ENCODE results near the gene RIOK1.
"Not testable (repeated sequence)": the region's sequence is repeated elsewhere in the genome, so short reads cannot be mapped to it uniquely, and the experiment has no call there.

The RIOK1 gene

DNA sequence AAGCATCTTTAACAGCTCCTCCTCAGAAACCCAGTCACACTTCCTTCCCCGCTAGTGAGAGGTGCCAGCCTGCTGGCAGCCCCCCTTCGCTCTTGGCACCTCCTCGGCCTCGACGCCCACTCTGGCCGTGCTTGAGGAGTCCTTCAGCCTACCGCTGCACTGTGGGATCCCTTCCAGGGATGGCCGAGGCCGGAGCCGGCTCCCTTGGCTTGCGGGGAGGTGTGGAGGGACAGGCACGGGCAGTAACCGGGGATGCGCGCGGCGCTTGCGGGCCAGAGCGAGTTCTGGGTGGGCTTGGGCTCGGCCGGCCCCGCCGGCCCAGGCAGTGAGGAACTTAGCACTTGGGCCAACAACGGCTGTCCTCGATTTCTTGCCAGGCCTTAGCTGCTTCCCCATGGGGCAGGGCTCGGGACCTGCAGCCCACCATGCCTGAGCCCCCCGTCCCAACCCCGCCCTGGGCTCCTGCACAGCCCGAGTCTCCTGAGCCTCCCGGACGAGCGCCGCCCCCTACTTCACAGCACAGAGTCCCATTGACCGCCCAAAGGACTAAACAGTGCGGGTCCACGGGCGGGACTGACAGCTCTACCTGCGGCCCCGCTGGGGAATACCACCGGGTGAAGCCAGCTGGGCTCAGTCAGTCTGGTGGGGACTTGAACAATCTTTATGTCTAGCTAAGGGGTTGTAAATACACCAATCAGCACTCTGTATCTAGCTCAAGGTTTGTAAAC is 51.6 kb downstream of the RIOK1 start:
- no peak for DNase-seq (ENCODE audit: low read depth)

DNA sequence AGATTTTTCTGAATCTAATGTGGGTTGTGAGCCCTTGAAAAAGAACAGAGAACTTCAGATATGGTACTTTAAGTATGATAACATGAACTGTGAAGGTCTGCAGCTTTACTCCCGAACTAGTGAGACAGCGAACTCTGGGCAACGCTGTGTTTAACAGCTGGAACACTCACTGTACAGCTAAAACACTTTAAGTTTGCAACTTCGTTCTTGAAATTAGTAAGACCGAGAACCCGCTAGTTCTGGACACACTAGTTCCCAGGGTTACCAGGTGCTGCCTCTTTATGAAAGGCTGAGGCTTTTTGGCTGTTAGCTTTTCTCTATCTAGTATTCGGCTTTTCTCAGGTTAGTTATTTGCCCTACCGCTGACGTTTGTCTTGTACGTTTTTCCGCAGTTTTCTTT is 52.9 kb downstream of the RIOK1 start:
- no peak for DNase-seq (ENCODE audit: low read depth)

DNA sequence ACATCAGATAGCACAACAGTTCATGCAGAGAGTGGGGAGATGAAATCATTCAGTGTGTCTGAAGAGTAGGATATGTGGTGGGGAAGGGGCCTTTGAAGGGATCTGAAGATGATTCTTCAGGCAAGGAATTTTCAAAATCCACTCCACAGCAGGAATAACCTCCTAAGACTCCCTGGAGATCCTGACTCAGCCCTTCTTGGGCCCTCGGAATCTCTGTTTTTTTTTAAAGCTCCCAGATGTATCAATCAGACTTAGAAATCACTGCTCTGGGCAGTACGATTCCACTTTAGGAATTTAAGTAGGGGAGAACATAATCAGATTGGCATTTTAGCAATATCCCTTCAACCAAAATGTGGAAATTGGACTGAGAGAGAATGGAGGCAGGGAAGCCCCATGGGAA is 55.5 kb downstream of the RIOK1 start:
- DNase-seq (ENCODE audit: low read depth) = no peak

DNA sequence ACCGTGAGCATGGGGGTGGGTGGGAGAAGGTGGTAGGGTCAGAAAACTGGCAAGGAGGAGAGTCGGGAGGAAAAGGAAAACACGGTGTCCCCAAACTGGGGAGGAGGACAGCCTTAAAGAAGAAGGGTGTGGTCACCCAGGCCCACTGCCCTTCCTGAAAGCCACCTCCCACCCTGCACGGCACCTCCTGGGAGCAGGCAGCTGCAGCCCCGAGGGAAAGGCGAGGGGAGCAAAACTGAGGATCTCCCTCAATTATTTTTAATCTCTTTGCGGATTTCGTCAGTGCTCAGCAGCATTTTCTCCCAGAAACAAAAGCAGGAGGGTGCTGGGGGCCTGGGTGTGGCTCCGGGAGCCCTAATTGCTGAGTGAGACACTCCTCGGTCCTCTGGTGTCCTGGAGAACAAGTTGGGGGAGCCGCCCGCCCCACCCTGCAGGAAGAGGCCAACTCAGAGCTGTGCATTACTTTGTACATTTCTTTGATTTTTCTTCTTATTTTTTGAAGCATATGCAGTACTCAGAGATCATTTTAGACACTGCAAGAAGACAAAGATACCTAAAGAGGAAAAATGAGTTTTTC is 56.4 kb downstream of the RIOK1 start:
- no peak for DNase-seq (ENCODE audit: low read depth)

DNA sequence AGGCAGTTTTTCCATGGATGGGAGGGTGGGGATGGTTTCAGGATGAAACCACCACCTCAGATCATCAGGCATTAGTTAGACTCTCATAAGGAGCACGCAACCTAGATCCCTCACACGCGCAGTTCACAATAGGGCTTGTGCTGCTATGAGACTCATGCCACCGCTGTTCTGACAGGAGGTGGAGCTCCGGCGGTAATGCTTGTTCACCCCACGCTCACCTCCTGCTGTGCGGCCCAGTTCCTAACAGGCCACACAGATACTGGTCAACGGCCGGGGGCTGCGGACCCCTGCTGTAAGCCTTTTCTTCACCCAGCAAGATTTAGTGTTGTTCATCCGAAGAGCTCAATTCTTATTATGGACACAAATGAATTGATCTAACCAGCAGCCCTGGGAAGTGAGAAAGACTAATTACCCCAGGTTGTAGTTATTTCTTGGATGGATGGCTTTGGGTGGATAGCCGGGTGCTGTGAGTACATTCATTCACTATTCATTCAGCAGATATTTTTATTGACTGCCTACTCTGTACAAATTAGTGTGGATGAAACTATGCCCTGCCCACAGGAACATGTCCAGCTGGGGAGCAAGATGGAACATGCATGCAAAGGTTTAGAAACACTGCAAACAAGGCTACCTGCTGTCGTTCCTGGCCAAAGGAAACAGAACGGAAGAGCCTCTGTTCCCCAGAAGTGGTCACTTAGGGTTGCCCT is 57.2 kb downstream of the RIOK1 start:
- DNase-seq (ENCODE audit: low read depth) = no peak

DNA sequence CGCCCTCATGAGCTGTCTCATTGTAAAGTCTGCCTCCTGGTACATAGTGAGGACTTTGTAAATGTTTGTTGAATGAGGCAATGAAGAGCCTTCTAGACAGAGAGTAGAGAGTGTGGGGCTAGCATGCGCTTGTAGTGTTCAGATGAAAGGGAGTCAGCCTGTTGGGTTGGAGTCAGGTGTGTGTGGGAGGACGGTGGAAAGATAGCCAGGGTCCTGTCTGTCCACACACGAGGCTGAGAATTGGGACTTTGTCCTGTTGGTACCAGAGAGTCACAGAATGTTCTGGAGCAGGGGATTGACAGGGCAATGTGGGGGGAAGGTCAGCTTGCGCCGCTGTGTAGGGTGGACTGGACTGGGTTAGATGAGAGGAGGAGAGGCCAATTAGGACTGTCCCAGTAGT is 58.6 kb downstream of the RIOK1 start:
- DNase-seq (ENCODE audit: low read depth) = no peak

DNA sequence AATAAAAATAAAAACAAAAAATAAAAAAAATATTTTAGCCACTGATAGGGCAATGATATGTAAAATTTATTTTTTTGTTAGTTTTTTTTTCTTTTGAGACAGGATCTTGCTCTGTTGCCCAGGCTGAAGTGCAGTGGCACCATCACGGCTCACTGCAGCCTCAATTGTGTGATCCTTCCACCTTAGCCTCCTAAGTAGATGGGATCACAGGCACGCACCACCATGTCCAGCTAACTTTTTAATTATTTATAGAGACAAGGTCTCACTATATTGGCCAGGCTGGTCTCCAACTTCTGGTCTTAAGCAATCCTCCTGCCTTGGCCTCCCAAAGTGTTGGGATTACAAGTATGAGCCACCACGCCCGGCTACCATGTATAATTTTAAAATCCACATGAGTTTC is 59.4 kb downstream of the RIOK1 start:
- no peak for DNase-seq (ENCODE audit: low read depth)

DNA sequence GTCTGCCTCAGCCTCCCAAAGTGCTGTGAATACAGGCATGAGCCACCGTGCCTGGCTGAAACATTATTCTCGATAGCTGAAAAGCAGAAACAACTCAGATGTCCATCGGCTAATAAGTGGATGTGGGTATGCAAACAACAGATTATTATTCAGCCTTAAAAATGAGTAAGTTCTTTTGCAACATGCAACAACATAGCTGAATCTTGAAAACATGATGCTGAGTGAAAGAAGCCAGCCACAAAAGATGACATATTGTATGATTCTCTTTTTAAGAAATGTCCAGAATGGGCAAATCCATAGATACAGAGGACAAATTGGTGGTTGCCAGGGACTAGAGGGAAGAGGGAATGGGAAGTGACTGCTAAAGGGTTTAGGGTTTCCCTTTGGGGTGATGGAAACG is 61.7 kb downstream of the RIOK1 start:
- no peak for DNase-seq (ENCODE audit: low read depth)

DNA sequence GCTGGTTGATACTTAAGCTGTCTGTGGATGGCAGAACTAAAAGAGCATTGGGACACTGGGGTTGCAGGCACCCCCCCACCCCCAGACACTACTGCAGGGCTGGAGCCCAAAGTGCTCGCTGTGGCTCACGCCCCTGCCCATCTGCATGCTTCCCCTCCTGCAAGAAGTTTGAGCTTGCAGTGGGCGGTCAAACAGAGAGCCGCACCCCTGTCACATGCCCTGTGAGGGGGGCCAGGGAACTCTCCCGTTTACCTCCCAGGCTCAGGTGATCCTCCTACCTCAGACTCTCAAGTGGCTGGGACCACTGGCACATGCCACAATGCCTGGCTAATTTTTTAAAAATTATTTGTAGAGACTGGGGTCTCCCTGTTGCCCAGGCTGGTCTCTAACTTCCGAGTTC is 63.3 kb downstream of the RIOK1 start:
- DNase-seq (ENCODE audit: low read depth) = no peak

DNA sequence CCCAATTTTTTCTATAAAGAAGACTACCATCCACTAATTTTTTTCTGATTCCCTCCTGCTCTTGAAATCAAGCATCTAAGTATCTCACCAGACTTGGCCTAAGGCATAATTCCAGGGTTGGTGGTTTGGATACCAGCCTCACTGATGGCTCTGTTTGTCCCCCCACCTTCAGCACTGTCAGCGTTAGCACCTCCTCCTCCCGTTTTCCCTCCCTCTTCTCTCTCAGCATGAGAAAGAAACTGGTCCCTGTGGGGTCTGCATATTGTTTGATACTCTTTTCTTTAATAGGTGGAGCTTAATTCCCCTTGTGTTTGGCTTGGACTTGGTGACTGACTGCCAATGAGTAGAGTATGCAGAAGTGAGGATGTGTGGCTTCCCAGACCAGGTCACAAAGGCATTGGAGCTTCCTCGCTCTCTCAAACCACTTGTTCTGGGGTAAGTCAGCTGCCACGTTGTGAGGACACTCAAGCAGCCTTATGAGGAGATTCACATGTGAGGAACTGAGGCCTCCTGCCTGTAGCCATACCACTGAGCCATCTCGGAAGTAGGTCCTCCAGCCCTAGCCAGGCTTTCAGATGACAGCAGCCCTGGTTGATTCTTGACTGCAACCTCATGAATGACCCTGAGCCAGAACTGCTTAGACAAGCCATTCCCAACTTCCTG is 65.2 kb downstream of the RIOK1 start:
- no peak for DNase-seq (ENCODE audit: low read depth)

DNA sequence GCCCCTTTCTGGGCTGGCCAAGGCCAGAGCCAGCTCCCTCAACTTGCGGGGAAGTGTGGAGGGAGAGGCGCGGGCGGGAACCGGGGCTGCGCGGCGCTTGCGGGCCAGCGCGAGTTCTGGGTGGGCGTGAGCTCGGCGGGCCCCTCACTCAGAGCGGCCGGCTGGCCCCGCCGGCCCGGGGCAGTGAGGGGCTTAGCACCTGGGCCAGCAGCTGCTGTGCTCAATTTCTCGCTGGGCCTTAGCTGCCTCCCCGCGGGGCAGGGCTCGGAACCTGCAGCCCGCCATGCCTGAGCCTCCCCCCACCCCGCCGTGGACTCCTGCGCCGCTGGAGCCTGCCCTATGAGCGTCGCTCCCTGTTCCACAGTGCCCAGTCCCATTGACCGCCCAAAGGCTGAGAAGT is 66.7 kb downstream of the RIOK1 start:
- DNase-seq (ENCODE audit: low read depth) = not testable (repeated sequence)

DNA sequence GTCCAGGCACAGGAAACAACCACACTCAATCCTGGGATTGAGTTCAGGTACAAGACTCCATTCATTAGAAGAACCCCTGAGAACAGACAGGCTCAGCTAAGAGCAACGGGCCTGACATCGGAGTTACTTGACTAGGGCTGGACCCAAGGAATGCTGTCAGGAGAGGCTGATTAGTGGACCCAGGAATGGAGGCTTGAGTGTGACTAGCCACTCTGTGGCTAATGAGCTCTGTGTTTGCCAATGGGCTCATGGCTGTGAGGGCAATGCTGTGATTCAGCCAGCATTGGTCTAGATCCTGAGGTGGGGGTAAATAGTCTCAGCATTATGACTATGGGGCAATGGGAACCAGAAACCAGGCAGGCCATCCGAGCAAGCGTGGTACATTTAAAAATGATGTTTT is 71.8 kb downstream of the RIOK1 start:
- no peak for DNase-seq (ENCODE audit: low read depth)

DNA sequence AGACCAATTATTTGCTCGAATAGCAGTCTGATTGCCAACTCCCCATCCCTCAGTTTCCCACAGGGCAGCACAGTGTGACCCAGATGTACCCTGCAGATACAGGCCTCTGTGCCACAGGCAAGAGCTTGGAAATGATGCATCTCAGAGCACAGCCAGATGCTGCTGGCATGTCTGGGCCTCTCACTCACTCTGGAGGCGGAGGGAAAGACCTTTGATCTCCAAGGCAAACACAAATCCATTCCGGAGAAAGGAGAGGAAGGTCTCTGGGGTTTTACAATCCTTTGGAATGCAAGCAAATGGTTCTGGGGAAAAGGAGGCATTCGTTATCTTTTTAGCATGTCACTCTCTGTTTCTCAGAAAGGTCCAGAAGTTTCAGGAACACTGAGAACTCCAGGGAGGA is 74.2 kb downstream of the RIOK1 start:
- no peak for DNase-seq (ENCODE audit: low read depth)

DNA sequence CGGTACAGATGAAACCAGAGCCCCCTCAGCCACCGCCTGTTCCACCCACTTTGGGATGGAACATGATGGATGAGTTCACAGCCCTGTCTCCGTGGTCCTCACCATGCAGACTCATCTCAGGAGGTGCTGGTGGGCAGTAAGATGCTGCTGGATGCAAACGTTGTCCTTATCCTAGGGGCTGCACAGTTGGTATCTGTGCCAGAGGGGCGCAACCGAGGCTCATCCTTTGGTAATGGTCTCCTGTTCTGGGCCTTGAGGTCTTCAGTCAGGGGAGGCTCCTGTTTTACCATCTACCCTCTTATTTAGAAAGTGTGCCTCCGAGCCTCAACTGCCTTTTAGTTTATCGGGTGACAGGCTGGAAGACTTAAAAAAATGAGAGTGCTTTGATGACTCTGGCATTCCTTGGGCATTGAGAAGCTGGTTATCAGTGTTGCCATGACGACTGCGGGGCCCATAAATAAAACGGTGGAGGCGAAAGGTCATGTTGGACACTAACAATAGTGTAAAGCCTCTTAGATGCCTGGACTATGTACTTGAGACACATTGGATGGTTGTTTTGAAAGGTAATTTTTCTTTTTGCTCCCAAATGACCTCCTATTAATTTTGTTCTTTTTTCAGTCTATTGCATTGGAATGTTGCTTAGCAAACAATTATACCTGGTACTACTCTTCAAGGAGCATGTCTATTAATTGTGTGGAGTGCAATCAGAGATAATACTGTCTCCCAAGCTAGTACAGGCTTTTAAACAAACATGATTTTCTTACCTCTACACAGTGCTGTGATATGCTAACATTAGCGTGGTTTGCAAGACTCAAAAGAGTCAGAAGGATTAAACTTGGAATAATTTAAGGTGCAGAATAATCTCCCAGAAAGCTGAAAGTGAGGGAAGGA is 77.6 kb downstream of the RIOK1 start:
- DNase-seq (ENCODE audit: low read depth) = no peak

Measured in activated T-cell treated with anti-CD3 and anti-CD28 coated beads for 1 hour (primary cell).